GM04504 (cell line): ENCODE measurements around the gene FLT4.
A peak's percentile ranks its signal among the peaks of the same experiment; 100 is the strongest.

ENCODE experiments used
- DNase-seq: peaks from one replicate; pipeline ENCODE4 v3.0.0-alpha.2; 2012; ENCODE audit warnings: low read depth

Gene FLT4

GRCh38 chr5:180605554-180606214 is 43.7 kb downstream of the FLT4 start:
- DNase-seq: peak; percentile 6

GRCh38 chr5:180604271-180604670 is 45.1 kb downstream of the FLT4 start:
- no peak for DNase-seq

- no peak for DNase-seq
These were observed 46.3 kb downstream of the FLT4 start for GRCh38 chr5:180603076-180603594.

DNA sequence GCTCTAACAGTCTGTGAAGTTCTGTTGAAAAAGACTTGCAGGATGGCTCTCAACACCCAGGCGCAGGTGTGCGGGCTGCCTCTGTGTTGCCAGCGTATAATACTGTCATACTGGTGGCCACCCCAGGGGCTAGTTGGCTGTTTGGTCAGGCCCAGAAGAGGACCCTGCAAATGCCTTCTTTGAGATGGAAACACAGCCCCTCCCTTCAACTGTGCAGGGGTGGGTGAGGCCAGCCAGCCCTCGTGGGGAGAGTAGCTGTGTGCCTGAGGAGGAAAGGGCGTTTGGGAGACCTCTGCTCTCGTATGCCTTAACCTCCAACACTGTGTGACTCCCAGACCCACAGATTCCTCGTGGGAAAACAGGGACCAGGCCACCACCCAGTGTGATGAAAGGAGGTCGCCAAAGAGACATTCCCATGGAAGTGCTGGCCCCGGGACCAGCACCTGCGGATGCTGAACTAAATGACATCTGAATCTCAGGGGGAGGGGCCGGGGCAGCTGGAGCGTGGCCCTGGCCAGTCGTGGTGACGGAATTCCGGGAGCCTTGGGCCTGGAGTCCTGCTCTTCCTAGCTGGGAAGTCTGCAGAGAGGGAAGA is 46.8 kb downstream of the FLT4 start:
- DNase-seq: no peak

- no peak for DNase-seq
These were observed 47.6 kb downstream of the FLT4 start for GRCh38 chr5:180601591-180602480.

GRCh38 chr5:180600554-180601041 is 48.8 kb downstream of the FLT4 start:
- DNase-seq: no peak

- no peak for DNase-seq
These were observed 49.3 kb downstream of the FLT4 start for GRCh38 chr5:180599981-180600553.

- no peak for DNase-seq
These were observed 49.8 kb downstream of the FLT4 start for GRCh38 chr5:180599590-180599914.

DNA sequence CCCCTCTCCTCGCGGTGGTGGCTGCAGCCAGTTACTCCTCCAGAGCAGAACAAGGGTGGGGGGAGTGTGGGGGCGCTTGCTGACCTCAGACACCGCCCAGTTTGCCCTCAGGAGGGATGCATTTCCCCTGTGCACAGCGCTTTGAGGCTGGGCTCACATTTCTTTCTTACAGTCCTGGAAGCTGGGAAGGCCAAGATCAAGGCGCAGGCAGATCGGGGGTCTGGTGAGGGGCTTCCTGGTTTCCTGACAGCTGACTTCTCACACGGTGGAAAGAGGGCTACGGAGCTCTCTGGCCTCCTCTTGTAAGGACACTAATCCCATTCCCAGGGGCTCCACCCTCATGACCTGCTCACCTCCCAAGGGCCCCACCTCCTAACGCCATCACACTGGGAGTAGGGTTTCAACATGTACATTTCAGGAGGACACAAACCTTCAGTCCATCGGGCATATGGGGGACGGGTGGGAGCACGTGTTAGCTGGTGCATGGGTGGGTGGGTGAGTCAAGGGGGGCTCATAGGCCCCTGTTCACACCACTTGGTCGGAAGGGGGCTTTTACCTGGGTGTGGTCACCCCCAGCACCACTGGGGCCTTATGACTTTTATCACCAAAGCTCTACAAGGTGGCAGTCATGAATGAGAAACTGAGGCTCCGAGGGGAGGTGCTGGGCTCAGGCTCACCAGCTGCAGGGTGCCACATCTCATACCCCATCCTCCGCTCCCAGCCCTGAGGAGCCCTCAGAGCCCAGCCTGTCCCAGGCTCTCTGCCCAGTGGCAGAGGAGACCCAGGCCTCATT is 50.4 kb downstream of the FLT4 start:
- DNase-seq: no peak

DNA sequence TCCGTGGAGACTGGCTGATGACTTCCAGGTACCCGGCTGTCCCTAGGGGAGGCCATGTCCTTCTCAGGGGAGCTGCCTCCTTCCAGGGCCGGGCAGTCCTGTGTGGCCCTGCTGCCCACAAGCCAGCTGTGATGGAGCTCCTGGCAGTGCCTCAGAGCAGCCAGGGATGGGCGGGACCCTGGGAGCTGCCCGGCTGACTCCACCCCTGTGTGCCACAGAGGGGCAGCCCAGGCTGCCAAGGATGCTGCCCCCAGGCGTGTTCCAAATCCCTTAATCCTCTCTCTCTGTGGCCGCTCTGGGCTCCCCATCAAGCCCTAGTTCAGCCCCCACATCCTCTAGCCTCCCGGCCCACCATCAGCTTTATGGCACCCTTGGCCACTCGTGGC is 51.1 kb downstream of the FLT4 start:
- DNase-seq: no peak

DNA sequence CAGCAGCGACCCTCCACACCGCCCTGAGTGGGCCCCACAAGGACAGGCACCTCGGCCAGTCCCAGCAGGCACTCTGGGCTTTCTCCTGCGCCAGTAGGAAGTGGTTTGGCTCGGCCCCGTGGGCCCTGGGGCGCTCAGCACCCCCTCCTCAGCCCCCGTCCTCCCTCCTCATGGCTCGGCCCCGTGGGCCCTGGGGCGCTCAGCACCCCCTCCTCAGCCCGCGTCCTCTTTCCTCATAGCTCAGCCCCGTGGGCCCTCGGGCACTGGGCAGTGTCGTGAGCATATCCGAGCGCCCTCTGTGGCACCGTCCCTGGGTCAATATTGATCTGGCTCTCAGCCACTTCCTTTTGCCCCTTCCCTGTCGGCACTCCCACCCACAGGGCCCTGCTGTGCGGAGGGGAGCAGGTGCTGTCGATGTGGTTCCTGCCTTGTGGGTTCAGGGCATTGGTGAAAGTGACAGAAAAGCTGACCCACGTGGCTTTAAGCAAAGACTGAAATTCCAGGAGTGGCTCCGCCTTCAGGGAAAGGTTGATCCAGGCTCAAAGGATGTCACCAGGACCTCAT is 52.6 kb downstream of the FLT4 start:
- no peak for DNase-seq

GRCh38 chr5:180596115-180596667 is 53.2 kb downstream of the FLT4 start:
- no peak for DNase-seq

- no peak for DNase-seq
These were observed 53.9 kb downstream of the FLT4 start for GRCh38 chr5:180595381-180596114.

DNA sequence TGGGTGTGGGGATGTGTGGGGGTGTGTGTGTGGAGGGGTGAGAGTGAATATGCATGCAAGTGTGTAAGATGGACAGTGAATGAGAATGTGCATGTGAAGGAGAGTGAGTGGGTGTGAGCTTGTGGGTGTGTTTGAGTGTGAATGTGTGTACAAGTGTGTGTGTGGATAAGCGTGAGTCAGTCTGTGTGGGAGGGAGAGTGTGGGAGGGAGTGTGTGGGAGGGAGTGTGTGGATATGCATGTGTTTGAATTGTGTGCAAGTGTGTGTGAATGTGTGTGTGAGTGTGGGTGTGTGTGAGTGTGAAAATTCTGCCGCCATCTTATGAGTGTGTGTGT is 54.4 kb downstream of the FLT4 start:
- DNase-seq: no peak

GRCh38 chr5:180594311-180595045 is 54.9 kb downstream of the FLT4 start:
- DNase-seq: no peak

DNA sequence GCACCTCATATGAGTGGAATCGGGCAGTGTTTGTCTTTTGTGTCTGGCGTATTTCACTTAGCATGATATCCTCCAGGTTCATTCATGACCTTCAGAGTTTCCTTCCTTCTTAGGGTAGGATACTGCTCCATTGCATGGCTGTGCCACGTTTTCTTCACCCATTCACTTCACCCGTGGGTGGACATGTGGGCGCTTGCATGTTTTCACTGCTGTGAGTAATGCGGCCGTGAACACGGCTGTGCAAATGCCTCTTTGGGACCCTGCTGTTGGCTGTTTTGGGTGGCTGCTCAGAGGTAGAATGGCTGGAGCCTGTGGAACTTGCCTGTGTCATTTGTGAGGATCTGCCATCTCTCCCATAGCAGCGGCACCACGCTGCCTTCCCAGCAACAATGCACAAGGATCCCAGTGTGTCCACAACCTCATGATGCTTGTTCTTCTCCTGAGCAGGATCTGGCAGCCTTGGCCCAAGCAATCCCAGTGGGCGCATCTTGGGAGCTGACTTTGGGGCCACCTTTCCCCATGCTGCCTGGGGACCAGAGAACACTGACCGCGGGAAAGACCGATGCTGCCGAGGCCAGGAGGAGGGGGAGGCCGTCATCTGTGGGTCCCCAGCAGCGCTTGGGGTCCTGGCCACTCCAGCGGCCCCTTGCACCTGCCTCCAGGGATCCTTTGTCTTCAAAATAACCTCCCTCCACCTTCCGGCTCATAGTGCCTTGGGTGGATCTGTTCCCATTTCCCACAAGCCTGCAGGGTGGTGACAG is 55.8 kb downstream of the FLT4 start:
- no peak for DNase-seq

- no peak for DNase-seq
These were observed 57.2 kb downstream of the FLT4 start for GRCh38 chr5:180592176-180592575.

GRCh38 chr5:180591311-180591887 is 58.0 kb downstream of the FLT4 start, which contains the start of gene SCGB3A1:
Gene SCGB3A1 (minus strand): TSS chr5:180591499. CDS start chr5:180591462, 37 bp downstream.
- no peak for DNase-seq
